Activated CD8-positive, alpha-beta memory T cell treated with anti-CD3 and anti-CD28 coated beads for 1 hour (primary cell): ENCODE results near the gene MAEA.

ENCODE experiments used
- DNase-seq, 2 donors: peaks; one replicate each; pipeline ENCODE4 v3.0.0-alpha.2; 2020; ENCODE audit warnings: low read depth in 1 of 2; ENCODE audit errors: extremely low read depth in 1 of 2

MAEA gene

GRCh38 chr4:1289207-1290164, at the start of gene MAEA:
TSS of gene MAEA (plus strand) at chr4:1289891. CDS start at chr4:1289914, 23 bp downstream.
- DNase-seq = peak; percentile 92 to 93

GRCh38 chr4:1239950-1240307, 49.8 kb upstream of the MAEA start:
- DNase-seq = no peak

- no peak for DNase-seq
Observed at GRCh38 chr4:1240721-1241465, 48.8 kb upstream of the MAEA start.

- no peak for DNase-seq
Observed at GRCh38 chr4:1241466-1241935, 48.2 kb upstream of the MAEA start.

- no peak for DNase-seq
Observed at GRCh38 chr4:1241936-1242505, 47.7 kb upstream of the MAEA start.

GRCh38 chr4:1242506-1243450, 46.9 kb upstream of the MAEA start:
- no peak for DNase-seq

- no peak for DNase-seq
Observed at GRCh38 chr4:1243451-1244080, 46.1 kb upstream of the MAEA start.

GRCh38 chr4:1244081-1244977, 45.4 kb upstream of the MAEA start:
- no peak for DNase-seq

GRCh38 chr4:1244978-1245471, 44.7 kb upstream of the MAEA start:
- DNase-seq = no peak

- DNase-seq = no peak
Observed at GRCh38 chr4:1245481-1246051, 44.1 kb upstream of the MAEA start.

- no peak for DNase-seq
Observed at GRCh38 chr4:1246111-1246881, 43.4 kb upstream of the MAEA start.

- DNase-seq = no peak
Observed at GRCh38 chr4:1246901-1247863, 42.5 kb upstream of the MAEA start.

- DNase-seq = no peak
Observed at GRCh38 chr4:1247864-1248244, 41.8 kb upstream of the MAEA start.

- peak; percentile 42 to 77 for DNase-seq
Observed at GRCh38 chr4:1248245-1249147, 41.2 kb upstream of the MAEA start, which contains the start of gene CTBP1. TSS of gene CTBP1 (minus strand) at chr4:1249130. CDS start at chr4:1241331, 7,799 bp downstream.

GRCh38 chr4:1249148-1249730, 40.5 kb upstream of the MAEA start:
- DNase-seq = peak; percentile 49 to 79
